Stimulated activated CD4-positive, alpha-beta T cell treated with anti-CD3 and anti-CD28 coated beads, Interleukin-4, amount 100 ng/mL, for 48 hours (primary cell): Measurements from ENCODE around the gene NDEL1.

ENCODE experiments used
- DNase-seq, 2 donors: peaks; one replicate each; pipeline ENCODE4 v3.0.0-alpha.2; 2020; ENCODE audit warnings: low read depth in 2 of 2

The NDEL1 gene

GRCh38 chr17:8455665-8456209 is 20.1 kb downstream of the NDEL1 start:
- DNase-seq: no peak

GRCh38 chr17:8458128-8458527 is 22.4 kb downstream of the NDEL1 start:
- no peak for DNase-seq

GRCh38 chr17:8459107-8459506 is 23.4 kb downstream of the NDEL1 start:
- no peak for DNase-seq

- no peak for DNase-seq
Observed at GRCh38 chr17:8459831-8460230, 24.1 kb downstream of the NDEL1 start.

- no peak for DNase-seq
Observed at GRCh38 chr17:8462564-8462963, 26.9 kb downstream of the NDEL1 start.

- DNase-seq: no peak
Observed at GRCh38 chr17:8463099-8463498, 27.4 kb downstream of the NDEL1 start.

- no peak for DNase-seq
Observed at GRCh38 chr17:8464941-8465340, 29.3 kb downstream of the NDEL1 start.

GRCh38 chr17:8465356-8465755 is 29.7 kb downstream of the NDEL1 start:
- no peak for DNase-seq

GRCh38 chr17:8465759-8466158 is 30.1 kb downstream of the NDEL1 start:
- no peak for DNase-seq

- DNase-seq: no peak
Observed at GRCh38 chr17:8466456-8466855, 30.8 kb downstream of the NDEL1 start.

GRCh38 chr17:8466873-8467272 is 31.2 kb downstream of the NDEL1 start:
- no peak for DNase-seq

GRCh38 chr17:8467527-8467926 is 31.8 kb downstream of the NDEL1 start:
- DNase-seq: no peak

- DNase-seq: no peak
Observed at GRCh38 chr17:8468127-8468526, 32.4 kb downstream of the NDEL1 start.

GRCh38 chr17:8468980-8469379 is 33.3 kb downstream of the NDEL1 start:
- DNase-seq: no peak

- no peak for DNase-seq
Observed at GRCh38 chr17:8469964-8470363, 34.3 kb downstream of the NDEL1 start.

GRCh38 chr17:8470447-8471047 is 34.9 kb downstream of the NDEL1 start:
- no peak for DNase-seq

GRCh38 chr17:8472663-8473062 is 37.0 kb downstream of the NDEL1 start:
- no peak for DNase-seq

- no peak for DNase-seq
Observed at GRCh38 chr17:8473451-8474192, 37.9 kb downstream of the NDEL1 start.

GRCh38 chr17:8474826-8475225 is 39.1 kb downstream of the NDEL1 start:
- DNase-seq: no peak

GRCh38 chr17:8475227-8475626 is 39.5 kb downstream of the NDEL1 start:
- DNase-seq: no peak

GRCh38 chr17:8475781-8476180 is 40.1 kb downstream of the NDEL1 start:
- no peak for DNase-seq

GRCh38 chr17:8476741-8477140 is 41.1 kb downstream of the NDEL1 start:
- no peak for DNase-seq

- DNase-seq: no peak
Observed at GRCh38 chr17:8477171-8477570, 41.5 kb downstream of the NDEL1 start.
